GM19468 (cell line): ENCODE measurements around the gene UHRF2.
"Not testable (repeated sequence)": the region's sequence is repeated elsewhere in the genome, so short reads cannot be mapped to it uniquely, and the experiment has no call there.

Source experiments
- ATAC-seq: cut with Tn5 transposase; IDR thresholded peaks from one replicate; pipeline ENCODE4 v1.9.1; 2021; ENCODE audit warnings: mild to moderate bottlenecking, moderate library complexity, moderate number of reproducible peaks; ENCODE audit not compliant: unreplicated experiment; ENCODE audit errors: extremely low read depth

The UHRF2 gene

GRCh38 chr9:6484210-6484609, 71.2 kb downstream of the UHRF2 start:
- ATAC-seq = no peak

DNA sequence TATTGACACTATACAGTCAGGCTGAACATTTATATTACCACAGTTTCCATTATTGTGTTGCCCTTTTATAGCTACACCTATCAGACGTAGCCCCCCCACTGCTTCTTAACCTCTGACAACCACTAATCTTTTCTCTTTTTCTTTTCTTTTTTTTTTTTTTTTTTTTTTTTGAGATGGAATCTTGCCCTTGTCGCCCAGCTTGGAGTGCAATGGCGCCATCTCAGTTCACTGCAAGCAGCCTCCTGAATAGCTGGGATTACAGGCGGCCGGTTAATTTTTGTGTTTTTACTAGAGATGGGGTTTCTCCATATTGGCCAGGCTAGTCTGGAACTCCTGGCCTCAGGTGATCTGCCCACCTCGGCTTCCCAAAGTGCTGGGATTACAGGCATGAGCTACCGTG, 75.4 kb downstream of the UHRF2 start:
- ATAC-seq = no peak

GRCh38 chr9:6489099-6489498, 76.1 kb downstream of the UHRF2 start:
- no peak for ATAC-seq

DNA sequence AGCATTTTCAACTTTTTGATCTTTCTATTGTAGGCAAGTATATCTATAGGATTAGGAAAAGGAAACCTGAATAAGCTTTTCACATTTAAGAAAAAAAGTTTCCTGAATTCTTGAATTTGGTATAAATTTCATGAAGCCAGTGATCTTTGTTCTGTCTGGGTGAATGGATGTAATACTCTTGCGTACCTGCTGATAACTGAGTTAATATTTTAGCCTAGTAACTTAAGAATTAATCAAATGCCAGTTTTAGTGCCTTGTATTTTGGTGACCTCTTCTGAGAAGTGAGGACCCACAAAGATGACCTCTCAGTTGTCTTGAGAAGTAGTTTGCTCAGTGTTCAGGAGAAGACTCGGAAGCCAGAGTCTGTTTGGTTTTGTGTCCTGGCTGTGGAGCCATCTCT, 77.9 kb downstream of the UHRF2 start:
- no peak for ATAC-seq

GRCh38 chr9:6495466-6495865, 82.5 kb downstream of the UHRF2 start:
- ATAC-seq = no peak

GRCh38 chr9:6498982-6499381, 86.0 kb downstream of the UHRF2 start:
- no peak for ATAC-seq

- no peak for ATAC-seq
Observed at GRCh38 chr9:6501526-6502210, 88.7 kb downstream of the UHRF2 start.

DNA sequence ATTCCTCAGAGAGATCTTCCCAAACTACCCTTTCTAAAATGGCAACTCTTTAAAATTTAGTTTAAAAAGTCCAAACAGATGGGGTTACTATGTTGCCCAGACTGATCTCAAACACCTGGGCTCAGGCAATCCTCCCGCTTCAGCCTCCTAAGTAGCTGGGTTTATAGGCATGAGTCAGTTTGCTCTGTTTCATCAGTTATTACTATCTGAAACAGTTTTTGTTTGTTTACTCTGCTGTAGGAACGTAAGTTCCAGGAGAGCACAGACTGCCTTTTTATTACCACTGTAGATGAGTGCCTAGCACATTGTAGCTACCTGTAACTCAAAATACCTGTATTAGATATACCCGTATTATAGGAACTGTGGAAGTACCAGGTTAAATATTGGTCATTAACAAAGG, 89.4 kb downstream of the UHRF2 start:
- ATAC-seq = no peak

DNA sequence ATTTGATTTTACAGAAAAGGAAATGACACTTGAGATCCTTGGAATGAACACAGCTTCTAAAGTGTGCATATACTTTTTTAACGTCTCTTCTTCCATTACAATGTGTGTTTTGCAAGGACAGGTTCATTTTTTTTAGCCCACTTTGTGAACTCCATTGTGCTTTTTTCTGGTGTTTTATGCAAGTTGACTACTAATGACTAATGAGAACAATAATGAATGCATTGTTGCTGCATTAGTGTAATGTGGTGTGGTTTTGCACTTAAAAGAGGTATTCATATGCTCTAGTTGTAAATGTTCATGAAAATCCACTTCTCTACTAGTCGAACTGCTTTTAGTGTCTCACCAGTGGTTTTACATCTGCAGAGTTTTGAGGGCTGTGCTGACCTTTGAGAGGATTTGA, 93.6 kb downstream of the UHRF2 start:
- no peak for ATAC-seq

DNA sequence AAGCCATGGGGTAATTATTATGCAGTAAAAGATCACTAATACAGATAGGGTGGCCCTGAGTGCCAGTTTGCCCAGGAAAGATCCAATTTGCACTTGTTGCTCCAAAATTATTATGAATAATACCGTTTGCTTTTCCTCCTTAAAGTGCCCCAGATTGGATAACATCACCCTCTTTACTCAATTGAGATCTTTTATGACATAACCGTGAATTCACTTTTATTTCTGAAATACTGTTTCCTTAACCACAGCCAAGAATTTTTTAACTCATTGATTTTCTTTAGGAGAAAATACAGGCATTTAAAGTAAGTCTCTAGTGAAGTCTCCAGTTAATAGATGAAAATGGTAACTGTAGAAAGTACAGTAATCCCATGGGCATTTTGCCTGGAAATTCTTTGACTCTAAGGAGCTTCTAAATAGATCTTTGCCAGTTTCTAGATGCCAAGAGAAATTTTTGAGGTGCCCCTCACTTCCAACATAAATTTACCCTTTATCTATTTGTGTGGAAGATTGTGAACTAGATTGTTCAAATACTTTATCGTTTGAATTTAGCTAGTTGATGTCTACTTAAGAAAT, 99.2 kb downstream of the UHRF2 start:
- no peak for ATAC-seq

- no peak for ATAC-seq
Observed at GRCh38 chr9:6522263-6522662, 109.3 kb downstream of the UHRF2 start.

DNA sequence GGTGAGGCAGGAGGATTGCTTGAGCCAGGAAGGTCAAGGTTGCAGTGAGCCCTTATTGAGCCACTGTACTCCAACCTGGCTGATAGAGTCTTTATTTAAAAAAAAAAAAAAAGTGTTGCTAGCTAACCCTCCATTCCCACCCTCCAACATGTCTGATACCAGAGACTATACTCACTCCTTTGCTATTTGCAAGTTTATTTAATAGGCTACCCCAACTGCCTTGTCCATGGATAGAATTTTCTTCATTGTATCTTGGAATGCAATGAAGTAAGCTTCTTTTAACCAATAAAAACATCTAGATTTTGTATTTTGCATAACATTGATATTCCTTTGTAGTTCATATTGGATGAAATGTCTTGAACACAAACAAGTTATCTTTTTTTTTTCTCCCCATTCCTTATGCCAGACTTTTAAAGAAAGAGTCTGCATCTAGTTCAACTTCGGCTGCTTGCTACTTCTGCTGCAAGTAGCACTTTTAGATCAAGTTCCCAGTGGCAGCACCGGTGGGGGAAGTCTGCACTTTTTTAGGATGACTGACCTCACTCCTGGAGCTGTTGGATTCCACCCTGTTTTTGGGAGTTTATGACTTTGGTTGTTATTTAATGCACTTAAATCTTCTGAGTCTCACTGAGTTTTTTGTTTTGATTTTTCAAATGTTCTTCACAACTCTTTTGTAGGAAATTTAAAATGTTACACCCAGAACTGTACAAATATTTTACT, 112.5 kb downstream of the UHRF2 start:
- no peak for ATAC-seq

DNA sequence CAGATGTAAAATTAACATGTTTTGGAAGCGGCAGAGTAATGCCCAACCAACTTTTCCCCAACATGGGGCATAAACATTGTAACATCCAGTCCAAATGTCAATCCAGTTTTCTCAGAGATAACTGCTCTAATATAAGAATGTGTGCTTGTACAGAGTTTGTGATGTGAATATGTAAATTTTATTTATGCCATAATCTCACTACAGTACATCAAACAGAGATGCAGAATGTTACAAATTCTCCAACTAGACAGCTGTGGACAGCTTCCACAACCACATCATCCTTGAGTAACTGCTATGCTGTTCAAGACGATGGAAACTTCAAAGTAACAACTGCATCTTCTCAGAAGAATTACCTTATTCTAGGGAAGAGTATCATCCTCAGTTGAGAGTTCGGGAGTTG, 122.6 kb downstream of the UHRF2 start:
- no peak for ATAC-seq

DNA sequence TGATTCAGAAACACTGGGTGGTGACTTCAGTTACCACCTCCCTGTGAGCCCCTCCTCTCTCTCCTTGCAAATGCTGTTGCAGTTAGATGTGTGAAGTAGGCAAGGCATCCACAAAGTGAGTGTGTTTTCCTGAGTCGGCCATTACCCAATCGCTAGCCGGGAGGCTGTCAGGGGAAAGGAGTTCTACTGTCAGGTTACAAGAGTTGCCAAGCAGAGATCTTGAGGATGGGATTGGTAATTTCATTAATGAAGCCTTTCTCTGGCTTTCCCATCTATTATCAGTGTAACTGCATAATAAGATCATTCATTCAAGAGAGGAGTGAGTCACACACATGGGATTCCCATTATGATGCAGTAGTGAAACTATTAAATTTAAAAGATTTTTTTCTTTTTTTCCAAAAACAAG, 125.7 kb downstream of the UHRF2 start:
- no peak for ATAC-seq

DNA sequence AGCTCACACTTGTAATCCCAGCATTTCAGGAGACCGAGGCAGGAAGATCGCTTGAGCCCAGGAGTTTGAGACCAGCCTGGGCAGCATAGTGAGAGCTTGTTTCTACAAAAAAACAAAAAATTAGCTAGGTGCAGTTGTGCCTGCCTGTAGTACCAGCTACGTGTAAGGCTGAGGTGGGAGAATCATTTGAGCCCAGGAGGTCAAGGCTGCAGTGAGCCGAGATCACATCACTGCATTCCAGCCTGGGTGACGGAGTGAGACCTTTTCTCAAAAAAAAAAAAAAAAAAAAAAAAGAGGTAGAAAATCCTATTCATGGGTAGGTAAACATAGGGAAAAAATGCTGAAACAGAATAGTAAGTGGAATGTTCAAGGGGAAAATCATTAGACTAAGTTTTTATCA, 129.6 kb downstream of the UHRF2 start:
- not testable (repeated sequence) for ATAC-seq

- ATAC-seq = no peak
Observed at GRCh38 chr9:6543204-6543603, 130.2 kb downstream of the UHRF2 start.

DNA sequence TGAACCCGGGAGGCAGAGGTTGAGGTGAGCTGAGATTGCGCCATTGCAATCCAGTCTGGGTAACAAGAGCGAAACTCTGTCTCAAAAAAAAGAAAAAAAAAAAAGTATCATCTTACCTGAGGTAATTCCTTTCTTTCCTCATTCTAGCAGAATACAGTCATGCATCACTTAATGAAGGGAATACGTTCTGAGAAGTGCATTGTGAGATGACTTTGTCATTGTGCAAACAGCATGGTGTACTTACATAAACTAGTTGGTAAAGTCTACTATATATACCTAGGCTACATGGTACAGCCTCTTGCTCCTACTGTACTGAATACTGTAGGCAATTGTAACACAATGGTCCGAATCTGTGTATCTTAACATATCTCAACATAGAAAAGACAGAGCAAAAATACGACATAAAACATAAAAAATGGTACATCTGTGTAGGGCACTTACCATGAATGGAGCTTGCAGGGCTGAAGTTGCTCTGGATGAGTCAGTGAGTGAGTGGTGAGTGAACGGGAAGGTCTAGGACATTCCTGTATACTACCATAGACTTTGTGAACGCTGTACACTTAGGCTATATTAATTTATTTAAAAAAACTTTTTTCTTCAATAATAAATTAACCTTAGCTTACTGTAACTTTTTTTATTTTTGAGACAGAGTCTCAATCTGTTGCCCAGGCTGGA, 132.2 kb downstream of the UHRF2 start:
- ATAC-seq = no peak

DNA sequence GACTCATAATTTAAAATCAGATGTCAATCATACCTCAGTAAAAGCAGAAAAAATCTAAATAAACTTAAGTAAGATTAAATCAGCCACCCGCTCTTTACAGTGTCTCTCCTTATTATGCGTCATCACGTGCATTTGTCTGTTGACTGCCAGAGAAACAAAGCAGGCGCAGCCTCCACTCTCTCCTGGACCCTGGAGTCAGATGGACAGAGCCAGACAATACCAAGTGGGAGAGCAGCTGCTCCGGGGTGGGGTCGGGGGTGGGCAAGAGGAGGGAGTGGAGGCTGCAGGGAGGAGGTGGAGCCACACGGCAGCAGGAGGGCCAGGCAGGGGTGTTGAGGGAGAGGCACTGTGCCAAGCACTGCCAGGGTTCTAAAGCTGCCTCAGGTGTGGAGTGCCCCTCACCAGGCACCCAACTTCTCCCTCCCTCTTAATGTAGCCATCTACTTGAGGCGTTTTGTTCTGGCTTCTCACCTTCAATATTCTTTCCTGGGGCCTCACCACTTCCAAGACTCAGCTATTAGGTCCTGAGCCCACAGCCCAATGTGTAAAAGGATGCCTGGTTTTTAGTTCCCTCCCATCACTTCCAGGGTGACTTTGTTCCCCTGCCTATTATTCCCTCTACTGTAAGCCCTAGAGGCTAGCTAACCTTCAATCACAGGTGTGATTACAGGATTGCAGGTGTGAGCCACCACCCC, 136.3 kb downstream of the UHRF2 start:
- no peak for ATAC-seq

- ATAC-seq = no peak
Observed at GRCh38 chr9:6551136-6551535, 138.1 kb downstream of the UHRF2 start.

DNA sequence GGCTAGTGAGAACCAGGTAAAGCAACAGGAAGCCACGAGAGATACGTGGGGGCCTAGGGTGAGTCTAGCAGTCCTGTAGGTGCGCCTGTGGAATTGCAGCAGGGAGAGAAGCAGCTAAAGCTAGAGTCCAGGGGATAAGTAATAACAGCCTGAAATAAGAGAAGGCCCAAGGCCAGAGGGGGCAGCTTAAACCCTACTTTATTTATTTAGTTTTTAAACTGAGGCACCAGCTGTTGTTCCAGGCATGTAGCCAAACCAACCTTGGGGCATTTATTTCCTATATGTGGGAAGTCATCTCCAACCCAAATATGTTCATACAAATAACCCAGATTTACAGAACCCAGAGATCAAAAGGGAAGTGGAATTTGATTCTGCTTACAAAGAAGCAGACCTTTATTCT, 139.0 kb downstream of the UHRF2 start:
- no peak for ATAC-seq
